SK-N-MC (cell line): Measurements from ENCODE around the gene CSMD2.

ENCODE experiments used
- EZH2 ChIP-seq: fragments of 200-600 bp; sonication (generic); IDR thresholded peaks from one replicate; pipeline ENCODE4 v1.6.1; 2017; ENCODE audit warnings: antibody characterized with exemption
- POLR2AphosphoS5 ChIP-seq: IDR thresholded peaks from 2 replicates; pipeline ENCODE4 v1.6.1; 2012; ENCODE audit warnings: mild to moderate bottlenecking, low read depth, low read length, borderline replicate concordance

- no peak for TF ChIP-seq EZH2
- no peak for TF ChIP-seq POLR2AphosphoS5
Measured at GRCh38 chr1:34055818-34056217, 109.2 kb downstream of the CSMD2 start.
